ENCODE measurements around the gene ZNF324B. TPM values are rescaled to one million over a fixed set of nuclear protein-coding genes. Genes with fewer than 3 reads are reported as not detected.

The ZNF324B gene
- total and polyA plus RNA-seq, 4 donors: 0.53 to 4.9 (median 2.8) TPM

GRCh38 chr19:58460039-58460438 lies 8.6 kb downstream of the ZNF324B start:
- Histone ChIP-seq H3K4me3 (ENCODE audit: low read depth in 1 of 3, low read length in 3 of 3) (no peak overlapping the region), H3K9ac (ENCODE audit: low read depth in 1 of 2, low read length in 2 of 2) (no peak overlapping the region), H3K9me3 (ENCODE audit: control insufficient read depth in 4 of 4, low read length in 3 of 4) (no peaks in the 10 kb centered on the region), H3K27me3 (ENCODE audit: control insufficient read depth in 4 of 4, insufficient read depth in 4 of 4, low read length in 3 of 4) (no peaks in the 10 kb centered on the region), H3K4me1 (ENCODE audit: control insufficient read depth in 4 of 4, insufficient read depth in 4 of 4, low read length in 3 of 4) (no peaks in the 10 kb centered on the region), H3K36me3 (ENCODE audit: control insufficient read depth in 4 of 4, insufficient read depth in 3 of 4, low read depth in 1 of 4, low read length in 3 of 4) (peaks cover 4 to 16% (median 8%) of the 10 kb centered on the region in 4 donors), H3K27ac (ENCODE audit: low read depth in 1 of 2, low read length in 2 of 2) (no peak overlapping the region)
- TF ChIP-seq CTCF (IDR thresholded peaks at IDR 0.05; ENCODE audit: low read depth, low read length, missing input control) (no peak), MAX (IDR thresholded peaks at IDR 0.05) (no peak), NR2F2 (IDR thresholded peaks at IDR 0.05) (no peak), HNF4A (conservative IDR thresholded peaks at IDR 0.05) (no peak), JUND (IDR thresholded peaks at IDR 0.05) (no peak), EGR1 (IDR thresholded peaks at IDR 0.05; ENCODE audit: low read depth in 2 of 2) (no peak), REST (IDR thresholded peaks at IDR 0.05) (no peak), GABPA (IDR thresholded peaks at IDR 0.05 in 1 of 2, conservative IDR thresholded peaks at IDR 0.05 in 1 of 2) (no peak)
- no peak for DNase-seq (ENCODE audit: low spot score)
- 92% methylated on average over 2 of the region's 2 CpGs for WGBS

GRCh38 chr19:58466089-58466759 lies 14.8 kb downstream of the ZNF324B start:
- Histone ChIP-seq H3K4me1 (ENCODE audit: control insufficient read depth in 4 of 4, insufficient read depth in 4 of 4, low read length in 3 of 4) (peaks cover 7 to 23% (median 16%) of the 10 kb centered on the region in 4 donors), H3K9ac (ENCODE audit: low read depth in 1 of 2, low read length in 2 of 2) (peak overlapping the region in 1 of 2 donors; percentile 97), H3K9me3 (ENCODE audit: control insufficient read depth in 4 of 4, low read length in 3 of 4) (no peaks in the 10 kb centered on the region), H3K27ac (ENCODE audit: low read depth in 1 of 2, low read length in 2 of 2) (no peak overlapping the region), H3K27me3 (ENCODE audit: control insufficient read depth in 4 of 4, insufficient read depth in 4 of 4, low read length in 3 of 4) (no peaks in the 10 kb centered on the region), H3K36me3 (ENCODE audit: control insufficient read depth in 4 of 4, insufficient read depth in 3 of 4, low read depth in 1 of 4, low read length in 3 of 4) (peaks cover 0 to 2% (median 0%) of the 10 kb centered on the region in 4 donors), H3K4me3 (ENCODE audit: low read depth in 1 of 3, low read length in 3 of 3) (peak overlapping the region; percentile 61 to 83 (median 71))
- TF ChIP-seq GABPA (IDR thresholded peaks at IDR 0.05 in 1 of 2, conservative IDR thresholded peaks at IDR 0.05 in 1 of 2): no peak
- peak in 1 of 2 donors; percentile 4 for TF ChIP-seq HNF4A (conservative IDR thresholded peaks at IDR 0.05)
- TF ChIP-seq ATF3 (IDR thresholded peaks at IDR 0.05): no peak
- DNase-seq (ENCODE audit: low spot score): no peak
- WGBS: 36% methylated on average over 20 of the region's 20 CpGs

Data from liver (tissue), 9 donors.